GM19043 (cell line): ENCODE measurements around the gene DNAJC6.
"Not testable (repeated sequence)": the region's sequence is repeated elsewhere in the genome, so short reads cannot be mapped to it uniquely, and the experiment has no call there.

Source experiments
- ATAC-seq: cut with Tn5 transposase; IDR thresholded peaks from one replicate; pipeline ENCODE4 v1.9.1; 2021; ENCODE audit warnings: low read depth; ENCODE audit not compliant: unreplicated experiment

Gene DNAJC6

DNA sequence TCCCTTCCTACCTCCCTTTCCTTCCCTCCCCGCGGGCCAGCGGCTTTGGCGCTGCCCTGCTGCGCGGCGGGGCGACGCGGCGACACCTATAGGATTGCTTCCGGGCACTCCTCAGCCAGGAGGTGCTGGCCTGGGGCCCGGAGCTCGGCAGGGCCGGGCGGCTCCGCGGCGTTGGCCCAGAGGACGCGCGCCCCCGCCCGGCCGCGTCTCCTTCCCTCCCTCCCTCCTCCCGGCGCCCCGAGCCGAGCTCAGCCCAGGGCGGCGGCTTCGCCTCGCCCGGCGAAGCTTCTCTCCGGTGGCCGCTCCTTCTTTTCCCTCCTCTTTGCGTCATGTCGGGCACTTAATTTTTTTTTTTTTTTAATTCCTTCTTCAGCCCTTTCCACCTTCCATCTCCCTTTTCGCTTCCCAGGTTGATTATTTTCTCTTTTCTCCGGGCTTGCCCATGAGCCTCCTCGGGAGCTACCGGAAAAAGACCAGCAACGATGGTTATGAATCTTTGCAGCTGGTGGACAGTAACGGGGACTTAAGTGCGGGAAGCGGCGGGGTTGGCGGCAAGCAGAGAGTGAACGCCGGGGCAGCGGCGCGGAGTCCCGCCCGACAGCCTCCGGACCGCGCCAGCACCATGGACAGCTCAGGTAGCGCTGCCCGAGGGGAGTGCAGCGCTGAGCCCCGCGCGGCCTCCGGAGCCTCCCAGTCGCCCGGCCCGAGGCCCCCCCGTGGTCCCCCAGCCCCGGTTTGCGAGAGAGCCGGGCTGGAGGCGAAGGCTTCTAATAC, at the start of gene DNAJC6:
DNAJC6 (plus strand) TSS at position 240 of the 774 bp plus-strand sequence; CDS start at position 443, 203 bp downstream.
- no peak for ATAC-seq

DNA sequence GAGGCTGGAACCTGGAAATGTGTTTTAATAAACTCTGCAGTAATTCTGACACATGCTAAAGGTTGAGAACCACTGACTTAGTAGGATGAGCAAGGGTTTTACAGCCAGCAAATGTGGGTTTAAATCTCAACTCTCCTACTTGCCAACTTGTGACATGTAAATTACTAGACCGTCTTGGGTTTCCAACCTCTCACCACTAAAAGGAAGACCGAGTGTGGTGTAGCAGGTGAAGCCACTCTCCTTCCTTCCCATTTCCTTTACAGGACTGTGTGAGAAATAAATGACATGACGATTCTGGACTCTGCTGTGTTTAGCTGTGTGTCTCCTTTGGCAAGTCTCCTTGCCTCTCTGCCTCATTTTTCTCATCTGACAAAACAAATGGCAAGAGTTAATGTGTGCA, 49.5 kb upstream of the DNAJC6 start:
- no peak for ATAC-seq

DNA sequence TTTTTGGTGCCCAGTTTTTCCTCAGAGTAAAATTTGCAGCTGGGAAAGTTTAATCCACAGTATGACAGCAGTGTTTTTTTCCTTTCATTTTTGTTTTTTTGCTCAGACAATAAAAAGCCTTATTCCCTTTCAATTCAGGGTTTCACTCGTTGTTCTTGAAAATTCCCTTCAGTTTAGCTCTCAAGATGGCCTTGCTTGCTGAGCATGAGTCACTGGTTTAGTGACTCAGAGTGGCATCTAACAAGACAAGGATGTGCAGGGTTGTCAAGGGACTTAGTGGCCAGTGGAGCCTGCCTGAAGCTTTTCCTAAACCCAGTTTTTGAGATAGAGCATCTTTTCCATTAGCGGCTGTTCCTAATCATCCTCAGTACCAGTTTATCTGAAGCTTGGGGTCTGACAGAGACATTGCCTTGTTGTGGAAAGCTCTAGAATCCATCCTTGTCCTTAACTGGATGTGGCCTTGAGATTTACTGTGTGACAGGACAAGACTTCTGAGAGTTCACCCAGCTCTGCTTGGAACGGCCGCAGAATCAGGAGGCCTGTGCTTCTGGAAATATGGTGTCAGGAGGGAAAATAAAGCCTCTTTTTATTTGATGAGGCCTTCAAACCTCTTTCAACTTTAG, 48.4 kb upstream of the DNAJC6 start:
- ATAC-seq, result no peak

GRCh38 chr1:65263286-65263685, 46.1 kb upstream of the DNAJC6 start:
- no peak for ATAC-seq

GRCh38 chr1:65264197-65264929, 45.0 kb upstream of the DNAJC6 start:
- no peak for ATAC-seq

DNA sequence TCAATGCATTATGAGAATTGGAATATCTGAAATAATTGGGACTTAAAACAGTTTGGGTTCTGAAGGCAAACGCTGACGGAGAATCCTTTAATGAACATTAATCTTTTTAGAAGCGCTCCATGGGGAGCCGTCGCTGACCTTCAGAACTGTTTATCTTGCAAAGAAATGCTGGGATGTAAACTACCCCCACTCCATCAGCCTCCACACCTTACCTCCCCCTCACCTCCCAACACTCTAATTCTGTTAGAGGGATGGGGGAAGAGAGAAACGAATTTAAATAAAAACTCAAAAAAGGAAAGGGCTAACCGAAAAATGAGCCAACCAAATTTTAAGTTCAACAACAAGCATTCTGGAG, 44.1 kb upstream of the DNAJC6 start:
- ATAC-seq, result no peak

DNA sequence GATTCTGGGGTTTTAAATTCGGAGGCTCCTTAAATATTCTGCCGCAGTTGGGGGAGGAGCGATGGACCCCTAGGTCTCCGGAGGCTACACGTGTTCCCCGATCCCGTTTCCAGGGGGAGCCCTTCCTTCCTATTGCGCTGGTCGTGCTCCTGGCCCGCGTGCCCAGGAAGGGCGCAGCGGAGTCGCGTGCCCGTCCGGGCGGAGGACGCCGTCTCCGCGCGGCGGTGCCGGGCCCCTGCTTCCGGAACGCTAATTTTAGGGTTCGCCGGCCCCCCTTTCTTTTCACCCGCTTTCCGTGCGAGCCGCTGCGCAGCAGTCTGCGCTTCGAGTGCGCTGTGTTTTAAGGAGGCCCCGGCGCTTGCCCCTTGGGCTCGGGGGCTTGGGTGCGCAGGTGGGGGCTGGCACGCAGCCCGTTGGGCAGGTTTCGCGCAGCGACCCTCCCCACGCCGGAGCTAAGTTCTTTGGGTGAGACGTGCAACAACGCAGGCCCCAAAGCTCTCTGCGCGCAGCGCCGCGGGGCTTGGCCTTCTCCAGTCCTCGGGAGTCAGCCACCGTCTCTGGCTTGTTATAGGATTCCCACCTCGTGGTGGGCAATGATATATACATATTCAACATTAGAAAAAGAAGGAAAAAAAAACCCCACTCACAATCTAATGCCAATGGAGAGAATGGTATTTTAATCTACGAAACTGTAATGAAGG, 43.5 kb upstream of the DNAJC6 start:
- no peak for ATAC-seq

DNA sequence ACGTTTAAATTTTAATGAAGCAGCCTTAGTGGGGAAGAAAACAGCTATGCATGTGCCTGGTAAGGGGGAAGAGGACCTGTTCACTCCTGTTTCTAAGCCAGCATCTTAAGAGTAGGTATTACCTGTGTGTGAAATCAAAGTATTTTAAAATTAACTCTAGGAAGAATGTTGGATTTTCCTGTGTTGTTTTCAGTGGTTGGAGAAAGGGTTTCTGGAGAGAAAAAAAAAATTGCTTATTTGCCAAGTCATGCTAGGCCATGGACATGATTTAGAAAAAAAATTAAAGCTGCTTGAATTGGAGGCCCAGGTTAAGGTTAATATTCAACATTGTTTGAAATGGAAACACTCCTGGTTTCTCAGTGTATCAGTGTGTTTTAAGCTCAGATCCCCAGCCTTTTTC, 42.9 kb upstream of the DNAJC6 start:
- ATAC-seq, result no peak

GRCh38 chr1:65267271-65267670, 42.1 kb upstream of the DNAJC6 start:
- no peak for ATAC-seq

- ATAC-seq, result no peak
These were observed 41.7 kb upstream of the DNAJC6 start for GRCh38 chr1:65267683-65268082.

- no peak for ATAC-seq
These were observed 39.7 kb upstream of the DNAJC6 start for GRCh38 chr1:65269612-65270011.

DNA sequence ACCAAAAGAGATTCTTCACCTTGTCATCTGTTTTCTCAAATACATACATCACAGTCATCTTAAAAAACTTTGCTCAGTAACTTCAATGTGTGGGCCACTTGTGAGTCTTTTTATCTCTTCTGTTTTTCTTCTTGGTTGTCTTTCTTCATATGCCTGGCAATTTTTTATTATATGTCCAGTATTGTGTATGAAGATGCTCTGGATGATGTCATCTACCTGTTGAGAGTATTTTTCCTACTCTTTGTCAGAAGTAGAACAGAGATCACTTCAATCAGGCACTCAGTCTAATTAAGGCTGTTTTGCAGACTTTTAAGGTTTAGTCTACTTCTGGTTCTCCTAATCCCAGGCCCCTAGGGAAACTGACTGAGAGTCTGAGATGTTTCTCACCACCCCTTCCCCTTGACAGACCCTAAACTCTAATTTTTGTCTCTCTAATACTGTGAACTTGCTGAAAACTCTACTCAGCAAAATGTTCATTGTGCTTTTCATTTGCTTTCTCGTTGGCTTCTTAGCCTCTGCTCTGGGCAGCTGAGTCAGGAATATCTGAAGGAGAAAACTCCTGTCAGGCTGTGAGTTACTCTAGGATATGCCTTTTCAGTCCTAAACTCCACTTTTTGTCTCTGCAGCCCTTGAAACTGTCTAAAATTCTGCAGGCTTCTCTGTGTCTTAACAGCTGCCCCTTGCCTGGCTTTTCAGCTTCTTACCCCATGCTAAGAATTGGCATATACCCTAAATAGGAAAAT, 33.0 kb upstream of the DNAJC6 start:
- ATAC-seq, result no peak

DNA sequence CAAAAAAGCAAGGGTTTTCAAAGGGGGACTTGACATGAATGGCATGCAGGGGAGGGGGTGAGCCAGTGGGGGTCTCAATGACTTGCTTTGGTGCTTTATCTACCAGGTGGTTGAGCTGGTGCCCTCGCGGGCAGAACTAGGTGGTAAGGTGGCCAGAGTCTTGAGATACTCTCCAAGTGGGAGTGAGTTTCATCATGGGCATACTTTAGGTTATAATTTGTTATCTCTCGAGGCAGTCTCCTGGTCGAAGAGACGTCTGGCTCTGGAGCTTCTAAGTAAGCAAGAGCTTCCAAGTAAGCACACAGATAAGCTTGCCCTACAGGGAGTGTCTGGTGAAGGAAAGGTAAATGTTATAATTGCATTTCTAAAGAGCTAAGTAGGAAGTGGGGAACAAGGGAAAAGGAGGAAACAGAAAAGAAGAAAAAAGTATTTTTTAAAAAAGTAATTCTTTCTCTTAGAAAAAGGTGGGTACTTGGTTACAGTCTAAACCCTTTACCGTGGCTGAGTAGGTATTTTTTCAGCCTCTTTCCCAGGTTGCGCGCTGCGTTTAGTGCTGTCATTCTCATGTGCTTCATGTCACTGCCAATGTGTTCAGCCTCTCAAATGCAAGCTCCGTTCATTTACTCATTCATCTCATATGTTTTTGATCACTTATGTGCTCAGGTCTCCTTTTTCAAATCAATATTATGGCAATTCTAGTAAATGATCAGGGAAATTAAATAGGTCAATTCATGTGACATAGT, 31.6 kb upstream of the DNAJC6 start:
- ATAC-seq, result no peak

DNA sequence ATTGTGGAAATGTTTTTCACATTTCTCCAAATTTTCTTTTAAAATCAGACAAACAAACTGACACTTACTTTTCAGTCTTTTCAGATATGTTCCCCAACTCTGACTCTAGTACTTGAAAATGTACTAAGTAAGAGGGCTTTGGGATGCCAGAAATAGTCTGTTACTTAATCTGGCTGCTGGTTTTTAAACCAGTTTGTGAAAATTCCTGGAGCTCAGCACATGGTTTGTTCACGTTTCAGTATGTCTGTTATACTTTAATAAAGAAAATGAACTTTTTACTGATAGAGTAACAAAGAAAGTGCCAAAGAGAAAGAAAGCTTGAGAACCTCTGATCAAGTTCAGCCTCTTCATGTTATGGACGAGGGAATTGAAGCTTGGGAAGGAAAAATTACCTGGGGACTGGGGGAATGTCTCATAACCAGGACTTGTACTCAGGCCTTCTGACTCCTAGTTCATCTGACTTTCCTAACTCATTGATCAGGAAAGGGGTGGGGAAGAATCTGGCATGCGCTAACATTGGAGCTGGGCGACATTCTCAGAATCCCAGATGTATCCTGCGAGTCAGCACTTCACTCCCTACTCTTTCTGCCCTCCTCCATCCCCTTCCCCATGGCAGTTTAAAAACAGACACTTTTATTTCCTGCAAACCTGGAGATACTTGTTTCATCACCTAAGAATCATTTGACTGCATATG, 30.8 kb upstream of the DNAJC6 start:
- ATAC-seq, result no peak

DNA sequence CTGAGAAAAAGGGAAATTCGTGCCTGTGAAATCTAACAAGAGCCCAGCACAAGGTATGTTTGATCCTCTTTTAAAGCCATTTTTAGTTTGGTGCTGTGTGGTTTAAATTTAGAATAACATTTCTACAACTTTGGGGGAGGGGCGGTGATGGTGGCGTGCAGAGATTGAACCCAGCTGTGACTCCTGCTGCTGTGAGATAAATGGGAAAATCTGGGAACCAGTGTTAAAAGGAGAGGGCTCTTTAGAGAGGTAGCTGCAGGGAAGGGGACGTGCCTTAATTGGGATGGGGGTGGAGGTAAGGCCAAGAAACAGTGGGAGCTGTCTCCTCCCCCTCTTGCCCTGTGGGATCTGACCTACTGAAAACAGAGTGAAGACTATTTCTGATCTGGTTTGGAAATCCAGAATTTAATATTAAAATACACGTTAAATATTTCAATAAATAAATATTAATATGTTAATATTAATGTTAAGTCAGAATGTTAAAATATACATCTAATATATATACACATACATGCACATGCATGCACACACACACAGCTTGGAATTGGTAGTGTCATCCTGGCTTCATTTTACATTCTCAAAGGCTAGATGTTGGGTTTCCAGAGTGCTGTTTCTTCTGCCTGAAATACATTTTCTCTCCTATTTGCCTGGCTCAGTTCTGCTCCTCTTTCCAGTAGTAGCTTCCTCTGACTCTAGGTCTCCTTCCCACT, 30.1 kb upstream of the DNAJC6 start:
- no peak for ATAC-seq

DNA sequence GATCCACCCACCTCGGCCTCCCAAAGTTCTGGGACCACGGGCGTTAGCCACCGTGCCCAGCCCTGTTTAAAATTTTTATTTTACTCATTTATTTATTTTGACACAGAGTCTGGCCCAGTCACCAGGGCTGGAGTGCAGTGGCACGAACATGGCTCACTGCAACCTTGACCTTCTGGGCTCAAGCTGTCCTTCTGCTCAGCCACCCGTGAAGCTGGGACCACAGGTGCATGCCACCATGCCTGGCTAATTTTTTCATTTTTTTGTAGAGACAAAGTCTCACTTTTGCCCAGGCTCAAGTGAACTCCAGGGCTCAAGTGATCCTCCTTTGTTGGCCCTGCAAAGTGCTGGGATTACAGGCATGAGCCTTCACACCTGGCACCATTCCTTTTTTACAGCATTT, 27.5 kb upstream of the DNAJC6 start:
- ATAC-seq, result no peak

DNA sequence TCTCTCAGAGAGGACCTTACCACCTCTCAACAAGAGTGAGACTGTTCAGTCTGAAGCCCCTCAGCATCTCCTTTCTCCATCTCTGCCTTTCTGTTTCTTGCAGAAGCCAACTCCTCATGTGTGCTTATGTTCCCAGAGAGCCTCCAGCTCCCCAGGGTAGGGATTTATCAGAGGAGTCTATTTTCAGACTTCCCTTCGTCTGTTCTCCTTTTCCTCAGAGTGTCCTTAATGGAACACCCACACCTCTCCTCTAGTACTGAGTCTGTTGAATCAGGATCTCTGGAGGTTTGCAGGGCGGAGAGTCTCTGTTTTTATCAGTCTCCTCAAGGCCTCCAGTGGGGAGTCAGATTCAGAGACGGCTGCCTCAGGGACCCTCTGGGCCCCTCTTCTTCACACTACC, 25.1 kb upstream of the DNAJC6 start:
- ATAC-seq, result no peak

DNA sequence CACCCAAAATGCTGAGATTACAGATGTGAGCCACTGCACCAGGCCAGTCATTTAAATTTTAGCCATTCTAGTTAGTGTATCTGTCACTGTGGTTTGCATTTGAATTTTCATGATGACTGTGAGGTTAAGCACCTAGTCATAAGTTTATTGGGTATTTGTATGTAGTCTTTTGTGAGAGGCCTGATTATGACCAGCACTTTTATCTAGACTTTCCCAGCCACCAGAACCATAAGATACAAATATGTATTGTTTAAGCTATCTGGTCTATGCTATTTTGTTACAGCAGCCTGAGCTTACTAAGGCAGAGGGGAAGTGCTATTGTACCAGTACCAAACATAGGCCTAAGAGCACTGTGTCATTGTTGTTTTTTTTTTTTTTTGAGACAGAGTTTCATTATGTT, 19.9 kb upstream of the DNAJC6 start:
- ATAC-seq, result no peak

DNA sequence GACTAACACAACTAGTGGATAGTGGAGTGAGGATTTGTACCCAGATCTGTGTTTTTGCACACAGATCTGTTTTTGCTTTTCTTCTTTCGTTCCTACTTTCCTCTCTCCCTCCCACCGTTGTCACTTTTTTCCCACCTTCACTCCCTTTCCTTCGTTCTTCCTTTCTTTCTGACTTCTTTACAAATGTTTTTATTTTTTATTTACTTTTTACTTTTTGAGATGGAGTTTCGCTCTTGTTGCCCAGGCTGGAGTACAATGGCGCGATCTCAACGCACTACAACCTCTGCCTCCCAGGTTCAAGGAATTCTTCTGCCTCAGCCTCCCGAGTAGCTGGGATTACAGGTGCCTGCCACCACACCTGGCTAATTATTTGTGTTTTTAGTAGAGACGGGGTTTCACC, 17.5 kb upstream of the DNAJC6 start:
- ATAC-seq, result not testable (repeated sequence)
